ENCODE results near the gene LEMD3.

GRCh38 chr12:65263777-65264176 lies 94.4 kb downstream of the LEMD3 start:
- no peak for TF ChIP-seq CTCF (conservative IDR thresholded peaks at IDR 0.05 in 1 of 2, IDR thresholded peaks at IDR 0.05 in 1 of 2; ENCODE audit: low read depth in 1 of 2, low read length in 2 of 2)
- no peak for TF ChIP-seq EZH2 (IDR thresholded peaks at IDR 0.05; ENCODE audit: low read length, missing control alignments)

All from fibroblast of lung (primary cell).